ENCODE measurements around the gene HMOX2. TPM values are rescaled to one million over a fixed set of nuclear protein-coding genes. Genes with fewer than 3 reads are reported as not detected.
A peak's percentile ranks its signal among the peaks of the same experiment; 100 is the strongest.

HMOX2 gene
- total RNA-seq, 1 experiment from 2014 or later, result 42.6 TPM

DNA sequence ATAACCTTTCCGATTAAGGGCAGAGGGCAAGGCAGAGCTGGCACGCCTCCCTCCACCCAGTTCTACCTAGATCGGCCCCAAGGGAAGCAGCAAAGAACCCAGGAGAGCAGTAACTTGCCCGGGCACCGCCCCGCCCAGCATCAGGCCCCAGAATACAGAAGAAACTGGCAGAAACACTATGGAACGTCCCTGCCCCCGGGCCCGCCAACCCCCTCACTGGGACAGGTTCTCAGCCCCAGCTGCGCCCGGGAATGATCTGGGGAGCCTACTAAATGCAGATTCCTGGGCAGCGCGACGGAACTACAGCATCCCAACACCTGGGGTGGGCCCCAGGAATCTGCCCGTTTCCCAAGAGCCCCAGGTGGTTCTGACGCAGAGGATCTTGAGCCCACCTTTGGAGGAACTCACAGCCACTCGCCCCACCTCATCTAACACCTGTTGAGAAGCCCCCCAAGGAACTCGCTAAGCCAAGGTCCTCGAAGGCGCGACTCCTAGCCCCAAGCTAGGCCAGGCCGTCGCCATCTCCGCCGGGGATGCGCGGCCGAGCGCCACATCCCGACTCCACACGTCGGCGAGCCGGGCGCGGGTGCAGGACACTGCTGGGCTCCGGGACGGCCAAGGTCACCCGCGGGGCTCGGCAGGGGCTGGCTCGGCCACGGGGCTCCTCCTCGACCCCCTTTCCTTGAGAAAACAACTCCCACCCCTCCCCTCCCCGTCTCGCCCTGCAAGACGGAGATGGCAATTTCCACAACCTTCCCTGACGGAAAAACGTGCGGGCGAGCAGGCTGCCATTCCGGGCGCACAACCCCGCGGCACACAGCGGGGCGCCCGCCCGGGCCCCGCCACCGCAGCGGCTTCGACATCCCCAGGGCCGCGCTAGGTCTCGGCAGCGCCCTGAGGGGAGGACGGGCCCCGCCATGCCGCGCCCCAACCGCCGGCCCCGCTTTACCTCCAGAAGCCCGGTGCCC lies 61.5 kb downstream of the HMOX2 start (continued):
- TF ChIP-seq, protein P1, sequence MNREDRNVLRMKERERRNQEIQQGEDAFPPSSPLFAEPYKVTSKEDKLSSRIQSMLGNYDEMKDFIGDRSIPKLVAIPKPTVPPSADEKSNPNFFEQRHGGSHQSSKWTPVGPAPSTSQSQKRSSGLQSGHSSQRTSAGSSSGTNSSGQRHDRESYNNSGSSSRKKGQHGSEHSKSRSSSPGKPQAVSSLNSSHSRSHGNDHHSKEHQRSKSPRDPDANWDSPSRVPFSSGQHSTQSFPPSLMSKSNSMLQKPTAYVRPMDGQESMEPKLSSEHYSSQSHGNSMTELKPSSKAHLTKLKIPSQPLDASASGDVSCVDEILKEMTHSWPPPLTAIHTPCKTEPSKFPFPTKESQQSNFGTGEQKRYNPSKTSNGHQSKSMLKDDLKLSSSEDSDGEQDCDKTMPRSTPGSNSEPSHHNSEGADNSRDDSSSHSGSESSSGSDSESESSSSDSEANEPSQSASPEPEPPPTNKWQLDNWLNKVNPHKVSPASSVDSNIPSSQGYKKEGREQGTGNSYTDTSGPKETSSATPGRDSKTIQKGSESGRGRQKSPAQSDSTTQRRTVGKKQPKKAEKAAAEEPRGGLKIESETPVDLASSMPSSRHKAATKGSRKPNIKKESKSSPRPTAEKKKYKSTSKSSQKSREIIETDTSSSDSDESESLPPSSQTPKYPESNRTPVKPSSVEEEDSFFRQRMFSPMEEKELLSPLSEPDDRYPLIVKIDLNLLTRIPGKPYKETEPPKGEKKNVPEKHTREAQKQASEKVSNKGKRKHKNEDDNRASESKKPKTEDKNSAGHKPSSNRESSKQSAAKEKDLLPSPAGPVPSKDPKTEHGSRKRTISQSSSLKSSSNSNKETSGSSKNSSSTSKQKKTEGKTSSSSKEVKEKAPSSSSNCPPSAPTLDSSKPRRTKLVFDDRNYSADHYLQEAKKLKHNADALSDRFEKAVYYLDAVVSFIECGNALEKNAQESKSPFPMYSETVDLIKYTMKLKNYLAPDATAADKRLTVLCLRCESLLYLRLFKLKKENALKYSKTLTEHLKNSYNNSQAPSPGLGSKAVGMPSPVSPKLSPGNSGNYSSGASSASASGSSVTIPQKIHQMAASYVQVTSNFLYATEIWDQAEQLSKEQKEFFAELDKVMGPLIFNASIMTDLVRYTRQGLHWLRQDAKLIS (CRISPR knock-in tag; IDR thresholded peaks at IDR 0.05; ENCODE audit: borderline replicate concordance), result no peak
- TF ChIP-seq ATF1 (CRISPR knock-in tag; IDR thresholded peaks at IDR 0.05), result 0 out of 2 replicates have a peak, but pooled peaks have one; percentile 22
- no peak for TF ChIP-seq ZNF416 (CRISPR knock-in tag; IDR thresholded peaks at IDR 0.05)
- no peak for TF ChIP-seq ZMAT4 (CRISPR knock-in tag; IDR thresholded peaks at IDR 0.05)
- TF ChIP-seq NFATC4 (CRISPR knock-in tag; IDR thresholded peaks at IDR 0.05), result no peak
- no peak for TF ChIP-seq ZNF138 (CRISPR knock-in tag; conservative IDR thresholded peaks at IDR 0.05)
- TF ChIP-seq, protein P2, sequence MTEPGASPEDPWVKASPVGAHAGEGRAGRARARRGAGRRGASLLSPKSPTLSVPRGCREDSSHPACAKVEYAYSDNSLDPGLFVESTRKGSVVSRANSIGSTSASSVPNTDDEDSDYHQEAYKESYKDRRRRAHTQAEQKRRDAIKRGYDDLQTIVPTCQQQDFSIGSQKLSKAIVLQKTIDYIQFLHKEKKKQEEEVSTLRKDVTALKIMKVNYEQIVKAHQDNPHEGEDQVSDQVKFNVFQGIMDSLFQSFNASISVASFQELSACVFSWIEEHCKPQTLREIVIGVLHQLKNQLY (CRISPR knock-in tag; IDR thresholded peaks at IDR 0.05), result no peak
- TF ChIP-seq ZNF396 (CRISPR knock-in tag; IDR thresholded peaks at IDR 0.05; ENCODE audit: borderline replicate concordance), result no peak
- TF ChIP-seq, protein P3, sequence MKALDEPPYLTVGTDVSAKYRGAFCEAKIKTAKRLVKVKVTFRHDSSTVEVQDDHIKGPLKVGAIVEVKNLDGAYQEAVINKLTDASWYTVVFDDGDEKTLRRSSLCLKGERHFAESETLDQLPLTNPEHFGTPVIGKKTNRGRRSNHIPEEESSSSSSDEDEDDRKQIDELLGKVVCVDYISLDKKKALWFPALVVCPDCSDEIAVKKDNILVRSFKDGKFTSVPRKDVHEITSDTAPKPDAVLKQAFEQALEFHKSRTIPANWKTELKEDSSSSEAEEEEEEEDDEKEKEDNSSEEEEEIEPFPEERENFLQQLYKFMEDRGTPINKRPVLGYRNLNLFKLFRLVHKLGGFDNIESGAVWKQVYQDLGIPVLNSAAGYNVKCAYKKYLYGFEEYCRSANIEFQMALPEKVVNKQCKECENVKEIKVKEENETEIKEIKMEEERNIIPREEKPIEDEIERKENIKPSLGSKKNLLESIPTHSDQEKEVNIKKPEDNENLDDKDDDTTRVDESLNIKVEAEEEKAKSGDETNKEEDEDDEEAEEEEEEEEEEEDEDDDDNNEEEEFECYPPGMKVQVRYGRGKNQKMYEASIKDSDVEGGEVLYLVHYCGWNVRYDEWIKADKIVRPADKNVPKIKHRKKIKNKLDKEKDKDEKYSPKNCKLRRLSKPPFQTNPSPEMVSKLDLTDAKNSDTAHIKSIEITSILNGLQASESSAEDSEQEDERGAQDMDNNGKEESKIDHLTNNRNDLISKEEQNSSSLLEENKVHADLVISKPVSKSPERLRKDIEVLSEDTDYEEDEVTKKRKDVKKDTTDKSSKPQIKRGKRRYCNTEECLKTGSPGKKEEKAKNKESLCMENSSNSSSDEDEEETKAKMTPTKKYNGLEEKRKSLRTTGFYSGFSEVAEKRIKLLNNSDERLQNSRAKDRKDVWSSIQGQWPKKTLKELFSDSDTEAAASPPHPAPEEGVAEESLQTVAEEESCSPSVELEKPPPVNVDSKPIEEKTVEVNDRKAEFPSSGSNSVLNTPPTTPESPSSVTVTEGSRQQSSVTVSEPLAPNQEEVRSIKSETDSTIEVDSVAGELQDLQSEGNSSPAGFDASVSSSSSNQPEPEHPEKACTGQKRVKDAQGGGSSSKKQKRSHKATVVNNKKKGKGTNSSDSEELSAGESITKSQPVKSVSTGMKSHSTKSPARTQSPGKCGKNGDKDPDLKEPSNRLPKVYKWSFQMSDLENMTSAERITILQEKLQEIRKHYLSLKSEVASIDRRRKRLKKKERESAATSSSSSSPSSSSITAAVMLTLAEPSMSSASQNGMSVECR (CRISPR knock-in tag; IDR thresholded peaks at IDR 0.05; ENCODE audit: borderline replicate concordance), result peak; percentile 68; the same call in 1 of the 2 replicates
- TF ChIP-seq, protein P4, sequence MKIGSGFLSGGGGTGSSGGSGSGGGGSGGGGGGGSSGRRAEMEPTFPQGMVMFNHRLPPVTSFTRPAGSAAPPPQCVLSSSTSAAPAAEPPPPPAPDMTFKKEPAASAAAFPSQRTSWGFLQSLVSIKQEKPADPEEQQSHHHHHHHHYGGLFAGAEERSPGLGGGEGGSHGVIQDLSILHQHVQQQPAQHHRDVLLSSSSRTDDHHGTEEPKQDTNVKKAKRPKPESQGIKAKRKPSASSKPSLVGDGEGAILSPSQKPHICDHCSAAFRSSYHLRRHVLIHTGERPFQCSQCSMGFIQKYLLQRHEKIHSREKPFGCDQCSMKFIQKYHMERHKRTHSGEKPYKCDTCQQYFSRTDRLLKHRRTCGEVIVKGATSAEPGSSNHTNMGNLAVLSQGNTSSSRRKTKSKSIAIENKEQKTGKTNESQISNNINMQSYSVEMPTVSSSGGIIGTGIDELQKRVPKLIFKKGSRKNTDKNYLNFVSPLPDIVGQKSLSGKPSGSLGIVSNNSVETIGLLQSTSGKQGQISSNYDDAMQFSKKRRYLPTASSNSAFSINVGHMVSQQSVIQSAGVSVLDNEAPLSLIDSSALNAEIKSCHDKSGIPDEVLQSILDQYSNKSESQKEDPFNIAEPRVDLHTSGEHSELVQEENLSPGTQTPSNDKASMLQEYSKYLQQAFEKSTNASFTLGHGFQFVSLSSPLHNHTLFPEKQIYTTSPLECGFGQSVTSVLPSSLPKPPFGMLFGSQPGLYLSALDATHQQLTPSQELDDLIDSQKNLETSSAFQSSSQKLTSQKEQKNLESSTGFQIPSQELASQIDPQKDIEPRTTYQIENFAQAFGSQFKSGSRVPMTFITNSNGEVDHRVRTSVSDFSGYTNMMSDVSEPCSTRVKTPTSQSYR (CRISPR knock-in tag; IDR thresholded peaks at IDR 0.05), result no peak
- TF ChIP-seq, protein P5, sequence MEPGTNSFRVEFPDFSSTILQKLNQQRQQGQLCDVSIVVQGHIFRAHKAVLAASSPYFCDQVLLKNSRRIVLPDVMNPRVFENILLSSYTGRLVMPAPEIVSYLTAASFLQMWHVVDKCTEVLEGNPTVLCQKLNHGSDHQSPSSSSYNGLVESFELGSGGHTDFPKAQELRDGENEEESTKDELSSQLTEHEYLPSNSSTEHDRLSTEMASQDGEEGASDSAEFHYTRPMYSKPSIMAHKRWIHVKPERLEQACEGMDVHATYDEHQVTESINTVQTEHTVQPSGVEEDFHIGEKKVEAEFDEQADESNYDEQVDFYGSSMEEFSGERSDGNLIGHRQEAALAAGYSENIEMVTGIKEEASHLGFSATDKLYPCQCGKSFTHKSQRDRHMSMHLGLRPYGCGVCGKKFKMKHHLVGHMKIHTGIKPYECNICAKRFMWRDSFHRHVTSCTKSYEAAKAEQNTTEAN (CRISPR knock-in tag; IDR thresholded peaks at IDR 0.05), result no peak
- TF ChIP-seq GABPB1 (CRISPR knock-in tag; IDR thresholded peaks at IDR 0.05), result 0 out of 2 replicates have a peak, but pooled peaks have one; percentile 20
- TF ChIP-seq JUN (CRISPR knock-in tag; IDR thresholded peaks at IDR 0.05), result peak; percentile 51; the same call in 1 of the 2 replicates
- TF ChIP-seq, protein P6, sequence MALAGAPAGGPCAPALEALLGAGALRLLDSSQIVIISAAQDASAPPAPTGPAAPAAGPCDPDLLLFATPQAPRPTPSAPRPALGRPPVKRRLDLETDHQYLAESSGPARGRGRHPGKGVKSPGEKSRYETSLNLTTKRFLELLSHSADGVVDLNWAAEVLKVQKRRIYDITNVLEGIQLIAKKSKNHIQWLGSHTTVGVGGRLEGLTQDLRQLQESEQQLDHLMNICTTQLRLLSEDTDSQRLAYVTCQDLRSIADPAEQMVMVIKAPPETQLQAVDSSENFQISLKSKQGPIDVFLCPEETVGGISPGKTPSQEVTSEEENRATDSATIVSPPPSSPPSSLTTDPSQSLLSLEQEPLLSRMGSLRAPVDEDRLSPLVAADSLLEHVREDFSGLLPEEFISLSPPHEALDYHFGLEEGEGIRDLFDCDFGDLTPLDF (CRISPR knock-in tag; IDR thresholded peaks at IDR 0.05), result no peak
- TF ChIP-seq, protein P7, sequence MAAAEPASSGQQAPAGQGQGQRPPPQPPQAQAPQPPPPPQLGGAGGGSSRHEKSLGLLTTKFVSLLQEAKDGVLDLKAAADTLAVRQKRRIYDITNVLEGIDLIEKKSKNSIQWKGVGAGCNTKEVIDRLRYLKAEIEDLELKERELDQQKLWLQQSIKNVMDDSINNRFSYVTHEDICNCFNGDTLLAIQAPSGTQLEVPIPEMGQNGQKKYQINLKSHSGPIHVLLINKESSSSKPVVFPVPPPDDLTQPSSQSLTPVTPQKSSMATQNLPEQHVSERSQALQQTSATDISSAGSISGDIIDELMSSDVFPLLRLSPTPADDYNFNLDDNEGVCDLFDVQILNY (CRISPR knock-in tag; IDR thresholded peaks at IDR 0.05), result 0 out of 2 replicates have a peak, but pooled peaks have one; percentile 51
- TF ChIP-seq ETV6 (CRISPR knock-in tag; IDR thresholded peaks at IDR 0.05), result no peak
- peak; percentile 96; the same call in 1 of the 2 replicates for TF ChIP-seq KAT7 (CRISPR knock-in tag; IDR thresholded peaks at IDR 0.05; ENCODE audit: borderline replicate concordance)
- no peak for TF ChIP-seq RELA (CRISPR knock-in tag; IDR thresholded peaks at IDR 0.05; ENCODE audit: borderline replicate concordance)

Measured in WTC11 (cell line).